ENCODE measurements around the gene IFT88. TPM values are rescaled to one million over a fixed set of nuclear protein-coding genes. Genes with fewer than 3 reads are reported as not detected.

IFT88 gene
- polyA plus RNA-seq, 1 of the 3 experiments (the other 2 are of a cell fraction): 6.2 TPM

- no peak overlapping the region for H3K4me2 ChIP-seq
- H3K27ac ChIP-seq (ENCODE audit: low read depth in 2 of 2, low read length in 1 of 2): no peak overlapping the region
- no peak for TF ChIP-seq FOXM1 (IDR thresholded peaks at IDR 0.05; ENCODE audit: low read depth)
- TF ChIP-seq EZH2phosphoT487 (IDR thresholded peaks at IDR 0.05; ENCODE audit: borderline replicate concordance, low read depth): no peak
- no peak for TF ChIP-seq NRF1 (IDR thresholded peaks at IDR 0.05; ENCODE audit: low read depth, low read length)
- no peak for TF ChIP-seq GABPA (IDR thresholded peaks at IDR 0.05; ENCODE audit: low read depth)
- TF ChIP-seq, protein P1, sequence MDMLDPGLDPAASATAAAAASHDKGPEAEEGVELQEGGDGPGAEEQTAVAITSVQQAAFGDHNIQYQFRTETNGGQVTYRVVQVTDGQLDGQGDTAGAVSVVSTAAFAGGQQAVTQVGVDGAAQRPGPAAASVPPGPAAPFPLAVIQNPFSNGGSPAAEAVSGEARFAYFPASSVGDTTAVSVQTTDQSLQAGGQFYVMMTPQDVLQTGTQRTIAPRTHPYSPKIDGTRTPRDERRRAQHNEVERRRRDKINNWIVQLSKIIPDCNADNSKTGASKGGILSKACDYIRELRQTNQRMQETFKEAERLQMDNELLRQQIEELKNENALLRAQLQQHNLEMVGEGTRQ (IDR thresholded peaks at IDR 0.05; ENCODE audit: borderline replicate concordance, low read depth, low read length): no peak
- no peak for TF ChIP-seq MXI1 (IDR thresholded peaks at IDR 0.05; ENCODE audit: low read depth, low read length)
- H3K4me3 ChIP-seq (ENCODE audit: low read depth in 2 of 2, low read length in 1 of 2): no peak overlapping the region
- ChIA-PET POLR2A (no interaction called here), CTCF (interaction anchor here (1.0 kb wide), 1 partner anchor 310 kb away, joined by 4 read pairs; no protein-coding TSS in a partner anchor)
- no peak overlapping the region for H2AFZ ChIP-seq (ENCODE audit: low read depth)
- peaks cover under 1% of the 10 kb centered on the region; the same call in 1 of the 2 replicates for H3K79me2 ChIP-seq (ENCODE audit: insufficient read depth)
- H4K20me1 ChIP-seq (ENCODE audit: insufficient read depth): no peaks in the 10 kb centered on the region
- H3K27me3 ChIP-seq (ENCODE audit: insufficient read depth): no peaks in the 10 kb centered on the region
- no peaks in the 10 kb centered on the region for H3K4me1 ChIP-seq (ENCODE audit: control insufficient read depth in 1 of 2, insufficient read depth in 2 of 2, low read depth in 1 of 2, low read length in 1 of 2)
- WGBS (ENCODE audit: low lambda C conversion rate): 66% methylated on average over 7 of the region's 7 CpGs
- no peaks in the 10 kb centered on the region for H3F3A ChIP-seq (replicated peaks; ENCODE audit: insufficient read depth)
- H3K9me2 ChIP-seq: no peaks in the 10 kb centered on the region
- H3K36me3 ChIP-seq (replicated peaks in 1 of 2; ENCODE audit: control insufficient read depth in 1 of 2, insufficient read depth in 2 of 2, low read length in 1 of 2): no peaks in the 10 kb centered on the region
- H3K9me3 ChIP-seq: no peaks in the 10 kb centered on the region
- no peak overlapping the region for H3K9ac ChIP-seq
- no peak for DNase-seq
These were observed 48.3 kb upstream of the IFT88 start for GRCh38 chr13:20518660-20519100.

DNA sequence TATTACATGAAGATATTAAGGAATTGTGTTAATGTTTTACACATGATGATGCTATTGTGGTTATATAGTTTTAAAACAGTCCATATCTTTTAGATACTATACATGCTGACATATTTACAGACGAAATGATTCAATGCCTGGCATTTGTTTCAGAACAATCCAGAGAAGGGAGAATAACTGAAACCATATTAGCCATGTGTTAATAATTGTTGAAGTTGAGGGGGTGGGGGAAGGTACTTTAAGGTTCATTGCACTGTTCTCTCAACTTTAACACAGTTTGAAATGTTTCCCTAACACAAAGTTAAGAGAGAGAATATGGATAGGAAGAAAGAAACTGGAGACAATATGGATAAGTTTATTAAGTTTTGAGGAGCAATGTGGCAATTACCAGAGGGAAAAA lies 47.1 kb upstream of the IFT88 start:
- Histone ChIP-seq H3K79me2 (ENCODE audit: insufficient read depth) (peaks cover 11% of the 10 kb centered on the region), H3K36me3 (replicated peaks in 1 of 2; ENCODE audit: control insufficient read depth in 1 of 2, insufficient read depth in 2 of 2, low read length in 1 of 2) (no peaks in the 10 kb centered on the region), H3K4me2 (no peak overlapping the region), H2AFZ (ENCODE audit: low read depth) (no peak overlapping the region), H3K4me1 (ENCODE audit: control insufficient read depth in 1 of 2, insufficient read depth in 2 of 2, low read depth in 1 of 2, low read length in 1 of 2) (no peaks in the 10 kb centered on the region), H4K20me1 (ENCODE audit: insufficient read depth) (no peaks in the 10 kb centered on the region), H3K9me3 (no peaks in the 10 kb centered on the region), H3K27me3 (ENCODE audit: insufficient read depth) (no peaks in the 10 kb centered on the region), H3F3A (replicated peaks; ENCODE audit: insufficient read depth) (no peaks in the 10 kb centered on the region), H3K4me3 (ENCODE audit: low read depth in 2 of 2, low read length in 1 of 2) (no peak overlapping the region), H3K9me2 (no peaks in the 10 kb centered on the region), H3K27ac (ENCODE audit: low read depth in 2 of 2, low read length in 1 of 2) (no peak overlapping the region), H3K9ac (no peak overlapping the region)
- CTCF ChIA-PET: no interaction called here
- POLR2A ChIA-PET: no interaction called here
- WGBS (ENCODE audit: low lambda C conversion rate): 65% methylated on average over 1 of the region's 1 CpG
- TF ChIP-seq MAX (IDR thresholded peaks at IDR 0.05; ENCODE audit: low read depth): no peak
- DNase-seq: no peak

DNA sequence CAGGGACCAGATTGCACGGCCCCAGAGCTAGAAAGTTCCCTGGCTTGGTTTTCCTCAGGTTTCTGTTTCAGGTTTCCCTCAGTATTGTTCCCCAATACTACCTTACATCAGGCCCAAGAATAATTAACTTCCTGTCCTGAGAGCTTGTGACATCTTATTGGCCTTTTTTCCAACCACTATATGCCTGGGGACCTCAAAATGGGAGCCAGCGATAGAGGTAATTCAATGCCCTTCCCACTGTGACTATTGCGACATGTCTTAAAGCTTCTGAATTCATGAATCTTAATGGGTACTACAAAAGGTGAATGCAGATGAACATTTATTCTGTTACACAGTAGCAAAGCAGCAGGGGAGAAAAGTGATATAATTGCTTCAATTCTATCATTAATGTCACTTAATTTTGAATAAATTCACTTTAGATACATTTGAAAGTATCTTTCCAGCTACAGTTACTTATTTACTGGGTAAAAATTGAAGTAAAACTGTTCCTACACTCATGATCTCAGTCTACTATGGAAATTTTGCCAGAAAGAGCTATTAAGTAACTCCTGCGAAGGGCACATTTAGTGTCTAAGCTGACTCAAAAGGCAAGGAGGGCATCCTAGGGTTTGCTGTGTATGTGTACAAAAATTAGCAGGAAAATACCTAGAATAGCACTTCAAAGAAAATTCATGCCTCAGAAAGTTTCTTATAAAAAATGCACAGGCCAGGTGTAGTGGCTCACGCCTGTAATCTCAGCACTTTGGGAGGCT lies 45.4 kb upstream of the IFT88 start:
- WGBS (ENCODE audit: low lambda C conversion rate): 95% methylated on average over 5 of the region's 5 CpGs

More for the DNA sequence above, 45.4 kb upstream of the IFT88 start:
- H3K4me2 ChIP-seq: no peak overlapping the region
- H3K36me3 ChIP-seq (replicated peaks in 1 of 2; ENCODE audit: control insufficient read depth in 1 of 2, insufficient read depth in 2 of 2, low read length in 1 of 2): no peaks in the 10 kb centered on the region
- CTCF ChIA-PET: no interaction called here
- H4K20me1 ChIP-seq (ENCODE audit: insufficient read depth): no peaks in the 10 kb centered on the region
- H3F3A ChIP-seq (replicated peaks; ENCODE audit: insufficient read depth): peaks cover 6% of the 10 kb centered on the region
- DNase-seq: no peak
- no peaks in the 10 kb centered on the region for H3K9me3 ChIP-seq
- no peak overlapping the region for H3K4me3 ChIP-seq (ENCODE audit: low read depth in 2 of 2, low read length in 1 of 2)
- H3K79me2 ChIP-seq (ENCODE audit: insufficient read depth): peaks cover 17% of the 10 kb centered on the region
- no peak overlapping the region for H2AFZ ChIP-seq (ENCODE audit: low read depth)
- no peaks in the 10 kb centered on the region for H3K27me3 ChIP-seq (ENCODE audit: insufficient read depth)
- TF ChIP-seq GATA2 (CRISPR knock-in tag; IDR thresholded peaks at IDR 0.05) (no peak), FOXJ3 (CRISPR knock-in tag; IDR thresholded peaks at IDR 0.05) (no peak), TAF1 (IDR thresholded peaks at IDR 0.05; ENCODE audit: borderline replicate concordance, low read depth, low read length) (no peak), EP300 (IDR thresholded peaks at IDR 0.05; ENCODE audit: borderline replicate concordance in 1 of 2, low read depth in 1 of 2, low read length in 1 of 2) (no peak), ELF1 (IDR thresholded peaks at IDR 0.05) (no peak)
- no peaks in the 10 kb centered on the region for H3K9me2 ChIP-seq
- no peak overlapping the region for H3K9ac ChIP-seq
- H3K4me1 ChIP-seq (ENCODE audit: control insufficient read depth in 1 of 2, insufficient read depth in 2 of 2, low read depth in 1 of 2, low read length in 1 of 2): peaks cover 0 to 9% of the 10 kb centered on the region in 2 experiments; a peak in 1 of 4 replicates
- no peak overlapping the region for H3K27ac ChIP-seq (ENCODE audit: low read depth in 2 of 2, low read length in 1 of 2)
- POLR2A ChIA-PET: no interaction called here
